Measurements from ENCODE around the gene KCNH8. TPM values are rescaled to one million over a fixed set of nuclear protein-coding genes. Genes with fewer than 3 reads are reported as not detected.

Gene KCNH8
- not detected in 5 replicates for total RNA-seq (2022; extraction: Qiagen RNA extraction; ENCODE audit: low read depth)

GRCh38 chr3:19147905-19148767, at the start of gene KCNH8:
TSS of gene KCNH8 (plus strand) at chr3:19148510. CDS start at chr3:19148720, 210 bp downstream.

All from A549 treated with CpdA at 1 μM for 4 hours (cell line).